PC-3 (cell line): ENCODE measurements around the gene RCOR2.

ENCODE experiments used
- EZH2 ChIP-seq: fragments of 300-600 bp; sonication (generic); IDR thresholded peaks from one replicate; pipeline ENCODE4 v1.6.1; 2017; ENCODE audit warnings: antibody characterized with exemption, mild to moderate bottlenecking, low read length; ENCODE audit not compliant: unreplicated experiment
- EZH2phosphoT487 ChIP-seq: fragments of 300-600 bp; sonication (generic); IDR thresholded peaks from 2 replicates; pipeline ENCODE4 v1.6.1; 2018; ENCODE audit warnings: mild to moderate bottlenecking, antibody characterized with exemption, low read length, borderline replicate concordance
- TF ChIP-seq, protein P1 (sequence below): fragments of 300-600 bp; sonication (generic); conservative IDR thresholded peaks from 2 replicates; pipeline ENCODE4 v1.5.1; 2017; ENCODE audit warnings: antibody characterized with exemption, low read depth, mild to moderate bottlenecking, low read length

DNA sequence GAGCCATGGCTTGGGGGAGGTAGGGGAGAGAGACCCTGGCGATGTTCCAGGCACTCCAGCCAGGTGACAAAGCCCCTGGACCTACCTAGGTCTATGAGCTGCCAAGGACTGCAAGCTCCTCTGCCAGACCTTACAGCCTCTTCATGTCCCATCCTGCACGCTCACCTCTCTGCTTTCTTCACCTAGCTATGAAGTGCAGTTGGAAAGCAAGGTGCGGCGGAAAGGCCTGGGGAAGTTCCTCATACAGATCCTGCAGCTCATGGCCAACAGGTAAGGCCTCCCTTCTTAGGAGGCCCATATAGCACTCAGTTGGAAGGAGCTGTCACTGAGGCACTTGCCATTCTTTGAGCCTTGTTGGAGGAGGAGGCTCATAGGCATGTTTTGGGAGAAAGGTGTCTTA lies 35.6 kb upstream of the RCOR2 start:
- TF ChIP-seq, protein P1, sequence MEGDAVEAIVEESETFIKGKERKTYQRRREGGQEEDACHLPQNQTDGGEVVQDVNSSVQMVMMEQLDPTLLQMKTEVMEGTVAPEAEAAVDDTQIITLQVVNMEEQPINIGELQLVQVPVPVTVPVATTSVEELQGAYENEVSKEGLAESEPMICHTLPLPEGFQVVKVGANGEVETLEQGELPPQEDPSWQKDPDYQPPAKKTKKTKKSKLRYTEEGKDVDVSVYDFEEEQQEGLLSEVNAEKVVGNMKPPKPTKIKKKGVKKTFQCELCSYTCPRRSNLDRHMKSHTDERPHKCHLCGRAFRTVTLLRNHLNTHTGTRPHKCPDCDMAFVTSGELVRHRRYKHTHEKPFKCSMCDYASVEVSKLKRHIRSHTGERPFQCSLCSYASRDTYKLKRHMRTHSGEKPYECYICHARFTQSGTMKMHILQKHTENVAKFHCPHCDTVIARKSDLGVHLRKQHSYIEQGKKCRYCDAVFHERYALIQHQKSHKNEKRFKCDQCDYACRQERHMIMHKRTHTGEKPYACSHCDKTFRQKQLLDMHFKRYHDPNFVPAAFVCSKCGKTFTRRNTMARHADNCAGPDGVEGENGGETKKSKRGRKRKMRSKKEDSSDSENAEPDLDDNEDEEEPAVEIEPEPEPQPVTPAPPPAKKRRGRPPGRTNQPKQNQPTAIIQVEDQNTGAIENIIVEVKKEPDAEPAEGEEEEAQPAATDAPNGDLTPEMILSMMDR = no peak
- no peak for TF ChIP-seq EZH2phosphoT487
- no peak for TF ChIP-seq EZH2
